CD4-positive, alpha-beta T cell treated with Interleukin-6 at 100 ng/mL for 8 hours (primary cell): Measurements from ENCODE around the gene PNPO.

Source experiments
- DNase-seq: peaks from one replicate; pipeline ENCODE4 v3.0.0-alpha.2; 2020; ENCODE audit warnings: mixed read lengths, low spot score

PNPO gene

DNA sequence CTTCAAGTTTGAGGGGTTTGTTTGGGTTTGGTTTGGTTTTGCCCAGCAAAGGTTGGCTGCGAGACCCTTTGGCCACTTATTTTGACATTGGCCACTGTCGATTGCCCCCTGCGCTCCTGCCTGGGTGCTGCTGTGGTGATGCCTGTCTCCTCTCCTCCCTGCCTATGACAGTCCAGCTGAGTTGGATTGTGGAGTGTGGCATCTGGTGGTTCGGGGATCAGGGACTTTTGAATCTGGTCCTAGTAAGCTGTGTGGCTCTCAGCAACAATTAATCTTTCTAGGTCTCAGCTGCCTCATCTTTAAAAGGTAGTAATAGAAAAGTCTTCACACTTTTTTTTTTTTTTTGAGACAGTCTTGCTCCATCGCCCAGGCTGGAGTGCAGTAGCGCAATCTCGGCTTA is 56.7 kb downstream of the PNPO start:
- no peak for DNase-seq
